Panc1 (cell line): ENCODE results near the gene PCDHGA12.

Experiments
- POLR2AphosphoS5 ChIP-seq: IDR thresholded peaks from 2 replicates; pipeline ENCODE4 v1.6.1; 2012; ENCODE audit warnings: mild to moderate bottlenecking, low read depth, low read length, moderate library complexity
- SIN3A ChIP-seq: IDR thresholded peaks from 2 replicates; pipeline ENCODE4 v1.6.1; 2012; ENCODE audit warnings: low read depth, mild to moderate bottlenecking, low read length, moderate library complexity, borderline replicate concordance; ENCODE audit not compliant: insufficient read depth
- TF ChIP-seq, protein P1 (sequence below): fragments of 450-650 bp; IDR thresholded peaks from 2 replicates; pipeline ENCODE4 v1.5.1; 2017; ENCODE audit warnings: mild to moderate bottlenecking
- TF ChIP-seq, protein P2 (sequence below), 2 experiments: IDR thresholded peaks; 2 replicates each; pipeline ENCODE4 v1.6.1; 2011 to 2012; ENCODE audit warnings: low read depth in 2 of 2, control low read depth in 1 of 2, low read length in 1 of 2, mild to moderate bottlenecking in 1 of 2, moderate library complexity in 1 of 2; ENCODE audit not compliant: insufficient read depth in 1 of 2

DNA sequence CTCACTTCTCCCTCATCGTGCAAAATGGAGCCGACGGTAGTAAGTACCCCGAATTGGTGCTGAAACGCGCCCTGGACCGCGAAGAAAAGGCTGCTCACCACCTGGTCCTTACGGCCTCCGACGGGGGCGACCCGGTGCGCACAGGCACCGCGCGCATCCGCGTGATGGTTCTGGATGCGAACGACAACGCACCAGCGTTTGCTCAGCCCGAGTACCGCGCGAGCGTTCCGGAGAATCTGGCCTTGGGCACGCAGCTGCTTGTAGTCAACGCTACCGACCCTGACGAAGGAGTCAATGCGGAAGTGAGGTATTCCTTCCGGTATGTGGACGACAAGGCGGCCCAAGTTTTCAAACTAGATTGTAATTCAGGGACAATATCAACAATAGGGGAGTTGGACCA is 979 bp downstream of the PCDHGA12 start:
- TF ChIP-seq, protein P1, sequence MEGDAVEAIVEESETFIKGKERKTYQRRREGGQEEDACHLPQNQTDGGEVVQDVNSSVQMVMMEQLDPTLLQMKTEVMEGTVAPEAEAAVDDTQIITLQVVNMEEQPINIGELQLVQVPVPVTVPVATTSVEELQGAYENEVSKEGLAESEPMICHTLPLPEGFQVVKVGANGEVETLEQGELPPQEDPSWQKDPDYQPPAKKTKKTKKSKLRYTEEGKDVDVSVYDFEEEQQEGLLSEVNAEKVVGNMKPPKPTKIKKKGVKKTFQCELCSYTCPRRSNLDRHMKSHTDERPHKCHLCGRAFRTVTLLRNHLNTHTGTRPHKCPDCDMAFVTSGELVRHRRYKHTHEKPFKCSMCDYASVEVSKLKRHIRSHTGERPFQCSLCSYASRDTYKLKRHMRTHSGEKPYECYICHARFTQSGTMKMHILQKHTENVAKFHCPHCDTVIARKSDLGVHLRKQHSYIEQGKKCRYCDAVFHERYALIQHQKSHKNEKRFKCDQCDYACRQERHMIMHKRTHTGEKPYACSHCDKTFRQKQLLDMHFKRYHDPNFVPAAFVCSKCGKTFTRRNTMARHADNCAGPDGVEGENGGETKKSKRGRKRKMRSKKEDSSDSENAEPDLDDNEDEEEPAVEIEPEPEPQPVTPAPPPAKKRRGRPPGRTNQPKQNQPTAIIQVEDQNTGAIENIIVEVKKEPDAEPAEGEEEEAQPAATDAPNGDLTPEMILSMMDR: no peak
- TF ChIP-seq, protein P2, sequence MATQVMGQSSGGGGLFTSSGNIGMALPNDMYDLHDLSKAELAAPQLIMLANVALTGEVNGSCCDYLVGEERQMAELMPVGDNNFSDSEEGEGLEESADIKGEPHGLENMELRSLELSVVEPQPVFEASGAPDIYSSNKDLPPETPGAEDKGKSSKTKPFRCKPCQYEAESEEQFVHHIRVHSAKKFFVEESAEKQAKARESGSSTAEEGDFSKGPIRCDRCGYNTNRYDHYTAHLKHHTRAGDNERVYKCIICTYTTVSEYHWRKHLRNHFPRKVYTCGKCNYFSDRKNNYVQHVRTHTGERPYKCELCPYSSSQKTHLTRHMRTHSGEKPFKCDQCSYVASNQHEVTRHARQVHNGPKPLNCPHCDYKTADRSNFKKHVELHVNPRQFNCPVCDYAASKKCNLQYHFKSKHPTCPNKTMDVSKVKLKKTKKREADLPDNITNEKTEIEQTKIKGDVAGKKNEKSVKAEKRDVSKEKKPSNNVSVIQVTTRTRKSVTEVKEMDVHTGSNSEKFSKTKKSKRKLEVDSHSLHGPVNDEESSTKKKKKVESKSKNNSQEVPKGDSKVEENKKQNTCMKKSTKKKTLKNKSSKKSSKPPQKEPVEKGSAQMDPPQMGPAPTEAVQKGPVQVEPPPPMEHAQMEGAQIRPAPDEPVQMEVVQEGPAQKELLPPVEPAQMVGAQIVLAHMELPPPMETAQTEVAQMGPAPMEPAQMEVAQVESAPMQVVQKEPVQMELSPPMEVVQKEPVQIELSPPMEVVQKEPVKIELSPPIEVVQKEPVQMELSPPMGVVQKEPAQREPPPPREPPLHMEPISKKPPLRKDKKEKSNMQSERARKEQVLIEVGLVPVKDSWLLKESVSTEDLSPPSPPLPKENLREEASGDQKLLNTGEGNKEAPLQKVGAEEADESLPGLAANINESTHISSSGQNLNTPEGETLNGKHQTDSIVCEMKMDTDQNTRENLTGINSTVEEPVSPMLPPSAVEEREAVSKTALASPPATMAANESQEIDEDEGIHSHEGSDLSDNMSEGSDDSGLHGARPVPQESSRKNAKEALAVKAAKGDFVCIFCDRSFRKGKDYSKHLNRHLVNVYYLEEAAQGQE (IDR thresholded peaks at IDR 0.05; ENCODE audit: insufficient read depth in 1 of 2, low read depth in 2 of 2, low read length in 1 of 2): no peak
- TF ChIP-seq SIN3A: no peak
- no peak for TF ChIP-seq POLR2AphosphoS5
